ENCODE measurements around the gene NDUFS1. TPM values are rescaled to one million over a fixed set of nuclear protein-coding genes. Genes with fewer than 3 reads are reported as not detected.
"Not testable (repeated sequence)": the region's sequence is repeated elsewhere in the genome, so short reads cannot be mapped to it uniquely, and the experiment has no call there.

Gene NDUFS1
- total RNA-seq, 2 donors from 2014 or later, result 30.9 to 35.2 TPM

- Mint-ChIP-seq H3K27me3 (no peaks in the 10 kb centered on the region), H3K27ac (peak overlapping the region; percentile 99), H3K36me3 (ENCODE audit: low read depth) (peaks cover 2% of the 10 kb centered on the region), H3K4me1 (peaks cover 27% of the 10 kb centered on the region), H3K4me3 (peak overlapping the region; percentile 98)
- DNase-seq, result peak; percentile 24 to 43 (median 35)
- ATAC-seq, result peak; percentile 29
- H3K9me3 ChIP-seq (ENCODE audit: control insufficient read depth, low read length, poor library complexity, severe bottlenecking), result no peaks in the 10 kb centered on the region
These were observed 74.1 kb downstream of the NDUFS1 start for GRCh38 chr2:206084870-206085741.

GRCh38 chr2:206084439-206084869, 74.8 kb downstream of the NDUFS1 start:
- Mint-ChIP-seq H3K36me3 (ENCODE audit: low read depth) (peaks cover 2% of the 10 kb centered on the region), H3K27ac (peak overlapping the region; percentile 98), H3K4me1 (peaks cover 33% of the 10 kb centered on the region), H3K4me3 (peak overlapping the region; percentile 98), H3K27me3 (no peaks in the 10 kb centered on the region)
- ATAC-seq, result no peak
- H3K9me3 ChIP-seq (ENCODE audit: control insufficient read depth, low read length, poor library complexity, severe bottlenecking), result no peaks in the 10 kb centered on the region
- peak in 1 of 3 donors; percentile 13 for DNase-seq

GRCh38 chr2:206083602-206084438, 75.4 kb downstream of the NDUFS1 start:
- no peaks in the 10 kb centered on the region for H3K27me3 Mint-ChIP-seq
- H3K27ac Mint-ChIP-seq, result peak overlapping the region; percentile 98
- peaks cover 38% of the 10 kb centered on the region for H3K4me1 Mint-ChIP-seq
- H3K9me3 ChIP-seq (ENCODE audit: control insufficient read depth, low read length, poor library complexity, severe bottlenecking), result no peaks in the 10 kb centered on the region
- H3K36me3 Mint-ChIP-seq (ENCODE audit: low read depth), result peaks cover 2% of the 10 kb centered on the region
- H3K4me3 Mint-ChIP-seq, result peak overlapping the region; percentile 98
- no peak for ATAC-seq
- no peak for DNase-seq

GRCh38 chr2:206082298-206082843, 76.9 kb downstream of the NDUFS1 start:
- peaks cover 45% of the 10 kb centered on the region for H3K4me1 Mint-ChIP-seq

GRCh38 chr2:206080927-206081326, 78.3 kb downstream of the NDUFS1 start:
- peak overlapping the region; percentile 83 for H3K27ac Mint-ChIP-seq
- no peak for DNase-seq
- no peaks in the 10 kb centered on the region for H3K27me3 Mint-ChIP-seq
- ATAC-seq, result no peak
- peaks cover 2% of the 10 kb centered on the region for H3K36me3 Mint-ChIP-seq (ENCODE audit: low read depth)
- no peak overlapping the region for H3K4me3 Mint-ChIP-seq
- peaks cover 41% of the 10 kb centered on the region for H3K4me1 Mint-ChIP-seq
- no peaks in the 10 kb centered on the region for H3K9me3 ChIP-seq (ENCODE audit: control insufficient read depth, low read length, poor library complexity, severe bottlenecking)

More at GRCh38 chr2:206082298-206082843, 76.9 kb downstream of the NDUFS1 start:
- no peaks in the 10 kb centered on the region for H3K9me3 ChIP-seq (ENCODE audit: control insufficient read depth, low read length, poor library complexity, severe bottlenecking)
- DNase-seq, result no peak
- peak overlapping the region; percentile 12 for H3K4me3 Mint-ChIP-seq
- no peak for ATAC-seq
- H3K36me3 Mint-ChIP-seq (ENCODE audit: low read depth), result peaks cover 2% of the 10 kb centered on the region
- H3K27ac Mint-ChIP-seq, result no peak overlapping the region
- no peaks in the 10 kb centered on the region for H3K27me3 Mint-ChIP-seq

GRCh38 chr2:206079699-206080465, 79.4 kb downstream of the NDUFS1 start:
- peaks cover 2% of the 10 kb centered on the region for H3K36me3 Mint-ChIP-seq (ENCODE audit: low read depth)
- peak overlapping the region; percentile 19 for H3K27ac Mint-ChIP-seq
- H3K9me3 ChIP-seq (ENCODE audit: control insufficient read depth, low read length, poor library complexity, severe bottlenecking), result no peaks in the 10 kb centered on the region
- H3K4me3 Mint-ChIP-seq, result no peak overlapping the region
- no peak for DNase-seq
- ATAC-seq, result no peak
- H3K4me1 Mint-ChIP-seq, result peaks cover 43% of the 10 kb centered on the region
- no peaks in the 10 kb centered on the region for H3K27me3 Mint-ChIP-seq

- H3K4me1 Mint-ChIP-seq, result peaks cover 37% of the 10 kb centered on the region
- not testable (repeated sequence) for H3K27me3 Mint-ChIP-seq; DNase-seq; H3K4me3 Mint-ChIP-seq; ATAC-seq; H3K36me3 Mint-ChIP-seq (ENCODE audit: low read depth); H3K9me3 ChIP-seq (ENCODE audit: control insufficient read depth, low read length, poor library complexity, severe bottlenecking)
- peak overlapping the region; percentile 37 for H3K27ac Mint-ChIP-seq
These were observed 81.4 kb downstream of the NDUFS1 start for GRCh38 chr2:206077879-206078278.

GRCh38 chr2:206075113-206075512, 84.1 kb downstream of the NDUFS1 start:
- H3K36me3 Mint-ChIP-seq (ENCODE audit: low read depth), result peaks cover 4% of the 10 kb centered on the region
- H3K4me3 Mint-ChIP-seq, result no peak overlapping the region
- DNase-seq (no peak), ATAC-seq (no peak)
- peaks cover 39% of the 10 kb centered on the region for H3K4me1 Mint-ChIP-seq
- no peak overlapping the region for H3K27ac Mint-ChIP-seq
- H3K9me3 ChIP-seq (ENCODE audit: control insufficient read depth, low read length, poor library complexity, severe bottlenecking), result no peaks in the 10 kb centered on the region
- H3K27me3 Mint-ChIP-seq, result no peaks in the 10 kb centered on the region

- H3K4me3 Mint-ChIP-seq, result no peak overlapping the region
- peaks cover 24% of the 10 kb centered on the region for H3K4me1 Mint-ChIP-seq
- no peaks in the 10 kb centered on the region for H3K27me3 Mint-ChIP-seq
These were observed 87.4 kb downstream of the NDUFS1 start for GRCh38 chr2:206071807-206072206.

GRCh38 chr2:206069417-206069816, 89.8 kb downstream of the NDUFS1 start:
- no peak for DNase-seq
- Mint-ChIP-seq H3K36me3 (ENCODE audit: low read depth) (peaks cover 4% of the 10 kb centered on the region), H3K4me1 (peaks cover 29% of the 10 kb centered on the region), H3K27me3 (no peaks in the 10 kb centered on the region), H3K4me3 (no peak overlapping the region), H3K27ac (peak overlapping the region; percentile 68)
- ATAC-seq, result no peak
- no peaks in the 10 kb centered on the region for H3K9me3 ChIP-seq (ENCODE audit: control insufficient read depth, low read length, poor library complexity, severe bottlenecking)

More at GRCh38 chr2:206071807-206072206, 87.4 kb downstream of the NDUFS1 start:
- no peaks in the 10 kb centered on the region for H3K9me3 ChIP-seq (ENCODE audit: control insufficient read depth, low read length, poor library complexity, severe bottlenecking)
- no peak for DNase-seq
- Mint-ChIP-seq H3K27ac (peak overlapping the region; percentile 75), H3K36me3 (ENCODE audit: low read depth) (peaks cover 4% of the 10 kb centered on the region)
- ATAC-seq, result no peak

- ATAC-seq (no peak), DNase-seq (no peak)
- H3K9me3 ChIP-seq (ENCODE audit: control insufficient read depth, low read length, poor library complexity, severe bottlenecking), result no peaks in the 10 kb centered on the region
- peaks cover 4% of the 10 kb centered on the region for H3K36me3 Mint-ChIP-seq (ENCODE audit: low read depth)
- H3K27me3 Mint-ChIP-seq, result no peaks in the 10 kb centered on the region
- no peak overlapping the region for H3K4me3 Mint-ChIP-seq
- peaks cover 23% of the 10 kb centered on the region for H3K4me1 Mint-ChIP-seq
- H3K27ac Mint-ChIP-seq, result no peak overlapping the region
These were observed 91.0 kb downstream of the NDUFS1 start for GRCh38 chr2:206068207-206068606.

Data from T-helper 17 cell (primary cell).